HEK293T (cell line): ENCODE data around the gene DNAJC25.

Experiments
- BHLHE40 ChIP-seq: fragments of 450-650 bp; IDR thresholded peaks from 2 replicates; pipeline ENCODE4 v1.6.1; 2016; ENCODE audit warnings: mild to moderate bottlenecking, moderate library complexity, borderline replicate concordance
- FOXA1 ChIP-seq: fragments of 450-650 bp; IDR thresholded peaks from 2 replicates; pipeline ENCODE4 v1.6.1; 2016; ENCODE audit warnings: mild to moderate bottlenecking
- FOXK2 ChIP-seq: fragments of 450-650 bp; IDR thresholded peaks from 2 replicates; pipeline ENCODE4 v1.6.1; 2016; ENCODE audit warnings: mild to moderate bottlenecking
- HDGF ChIP-seq: fragments of 450-650 bp; IDR thresholded peaks from 2 replicates; pipeline ENCODE4 v1.6.1; 2017; ENCODE audit warnings: antibody characterized with exemption, borderline replicate concordance
- L3MBTL2 ChIP-seq: fragments of 450-650 bp; conservative IDR thresholded peaks from 2 replicates; pipeline ENCODE4 v1.6.1; 2016; ENCODE audit warnings: mild to moderate bottlenecking
- NFRKB ChIP-seq: fragments of 450-650 bp; IDR thresholded peaks from 2 replicates; pipeline ENCODE4 v1.6.1; 2016; ENCODE audit warnings: mild to moderate bottlenecking, moderate library complexity
- PKNOX1 ChIP-seq: fragments of 450-650 bp; IDR thresholded peaks from 2 replicates; pipeline ENCODE4 v1.6.1; 2016
- SUZ12 ChIP-seq: fragments of 450-650 bp; IDR thresholded peaks from 2 replicates; pipeline ENCODE4 v1.6.1; 2016; ENCODE audit warnings: mild to moderate bottlenecking
- TARDBP ChIP-seq: fragments of 450-650 bp; IDR thresholded peaks from 2 replicates; pipeline ENCODE4 v1.6.1; 2016

GRCh38 chr9:111668026-111668573 is 37.0 kb downstream of the DNAJC25 start:
- TF ChIP-seq SUZ12 (no peak), L3MBTL2 (no peak), FOXK2 (no peak), PKNOX1 (no peak), BHLHE40 (no peak), TARDBP (no peak), NFRKB (no peak), FOXA1 (no peak), HDGF (no peak)
